HEK293 (cell line): ENCODE results near the gene MRPL36.

ENCODE experiments used
- EGR2 ChIP-seq: fragments of 450-650 bp; formaldehyde crosslinking; IDR thresholded peaks from 2 replicates; pipeline ENCODE4 v1.5.1; 2016; ENCODE audit warnings: low read depth, missing biosample characterization, missing genetic modification characterization
- GFI1B ChIP-seq: fragments of 450-650 bp; formaldehyde crosslinking; IDR thresholded peaks from 2 replicates; pipeline ENCODE4 v1.5.1; 2016; ENCODE audit warnings: missing biosample characterization, missing genetic modification characterization
- HOXA7 ChIP-seq: sonication (generic); formaldehyde crosslinking; IDR thresholded peaks from 2 replicates; pipeline ENCODE4 v1.8.1; 2022; ENCODE audit warnings: missing genetic modification reagents, borderline replicate concordance
- KLF7 ChIP-seq: fragments of 450-650 bp; formaldehyde crosslinking; IDR thresholded peaks from 2 replicates; pipeline ENCODE4 v1.5.1; 2016; ENCODE audit warnings: missing biosample characterization, missing genetic modification characterization, borderline replicate concordance
- MYNN ChIP-seq: fragments of 450-650 bp; formaldehyde crosslinking; IDR thresholded peaks from 2 replicates; pipeline ENCODE4 v1.5.1; 2016; ENCODE audit warnings: missing biosample characterization, missing genetic modification characterization, borderline replicate concordance
- REPIN1 ChIP-seq: fragments of 450-650 bp; formaldehyde crosslinking; IDR thresholded peaks from 2 replicates; pipeline ENCODE4 v1.5.1; 2017; ENCODE audit warnings: missing biosample characterization, missing genetic modification characterization, low read depth
- SALL2 ChIP-seq: fragments of 450-650 bp; formaldehyde crosslinking; IDR thresholded peaks from 2 replicates; pipeline ENCODE4 v1.5.0; 2017; ENCODE audit warnings: missing biosample characterization, mild to moderate bottlenecking, missing genetic modification characterization, borderline replicate concordance
- SETDB1 ChIP-seq: IDR thresholded peaks from one replicate; pipeline ENCODE4 v1.6.1; 2017; ENCODE audit warnings: mild to moderate bottlenecking, low read length, moderate library complexity, mixed read lengths; ENCODE audit not compliant: insufficient read length
- WT1 ChIP-seq: fragments of 450-650 bp; formaldehyde crosslinking; IDR thresholded peaks from 2 replicates; pipeline ENCODE4 v1.5.1; 2016; ENCODE audit warnings: missing biosample characterization, missing genetic modification characterization
- YY1 ChIP-seq: fragments of 450-650 bp; formaldehyde crosslinking; IDR thresholded peaks from 2 replicates; pipeline ENCODE4 v1.5.1; 2018; ENCODE audit warnings: missing biosample characterization, missing genetic modification characterization
- YY2 ChIP-seq: fragments of 450-650 bp; formaldehyde crosslinking; IDR thresholded peaks from 2 replicates; pipeline ENCODE4 v1.5.1; 2016; ENCODE audit warnings: missing biosample characterization, missing genetic modification characterization
- ZBTB20 ChIP-seq: fragments of 450-650 bp; formaldehyde crosslinking; IDR thresholded peaks from 2 replicates; pipeline ENCODE4 v1.5.1; 2016; ENCODE audit warnings: missing biosample characterization, missing genetic modification characterization
- ZBTB8A ChIP-seq: fragments of 450-650 bp; formaldehyde crosslinking; IDR thresholded peaks from 2 replicates; pipeline ENCODE4 v1.5.1; 2016; ENCODE audit warnings: missing biosample characterization, missing genetic modification characterization
- ZFHX2 ChIP-seq: fragments of 450-650 bp; formaldehyde crosslinking; conservative IDR thresholded peaks from 2 replicates; pipeline ENCODE4 v1.5.1; 2016; ENCODE audit warnings: missing biosample characterization, missing genetic modification characterization
- ZNF112 ChIP-seq: fragments of 450-650 bp; formaldehyde crosslinking; IDR thresholded peaks from 2 replicates; pipeline ENCODE4 v1.5.0; 2017; ENCODE audit warnings: missing biosample characterization, missing genetic modification characterization
- ZNF133 ChIP-seq: fragments of 450-650 bp; formaldehyde crosslinking; IDR thresholded peaks from 2 replicates; pipeline ENCODE4 v1.5.1; 2016; ENCODE audit warnings: missing biosample characterization, missing genetic modification characterization
- ZNF138 ChIP-seq: fragments of 450-650 bp; formaldehyde crosslinking; IDR thresholded peaks from 2 replicates; pipeline ENCODE4 v1.5.1; 2016; ENCODE audit warnings: missing biosample characterization, missing genetic modification characterization, borderline replicate concordance
- ZNF140 ChIP-seq: fragments of 450-650 bp; formaldehyde crosslinking; IDR thresholded peaks from 2 replicates; pipeline ENCODE4 v1.5.1; 2016; ENCODE audit warnings: missing biosample characterization, missing genetic modification characterization
- ZNF175 ChIP-seq: fragments of 450-650 bp; formaldehyde crosslinking; IDR thresholded peaks from 2 replicates; pipeline ENCODE4 v1.5.1; 2016; ENCODE audit warnings: missing biosample characterization, missing genetic modification characterization
- ZNF19 ChIP-seq: fragments of 450-650 bp; formaldehyde crosslinking; IDR thresholded peaks from 2 replicates; pipeline ENCODE4; 2016; ENCODE audit warnings: missing biosample characterization, missing genetic modification characterization, low read depth
- ZNF202 ChIP-seq: fragments of 450-650 bp; formaldehyde crosslinking; IDR thresholded peaks from 2 replicates; pipeline ENCODE4 v1.5.1; 2016; ENCODE audit warnings: missing biosample characterization, missing genetic modification characterization, borderline replicate concordance
- ZNF211 ChIP-seq: fragments of 450-650 bp; formaldehyde crosslinking; IDR thresholded peaks from 2 replicates; pipeline ENCODE4 v1.5.1; 2016; ENCODE audit warnings: low read depth, missing biosample characterization, missing genetic modification characterization
- ZNF248 ChIP-seq: fragments of 450-650 bp; formaldehyde crosslinking; IDR thresholded peaks from 2 replicates; pipeline ENCODE4 v1.5.1; 2017; ENCODE audit warnings: missing biosample characterization, missing genetic modification characterization
- ZNF423 ChIP-seq: fragments of 450-650 bp; formaldehyde crosslinking; IDR thresholded peaks from 2 replicates; pipeline ENCODE4 v1.5.1; 2016; ENCODE audit warnings: missing biosample characterization, missing genetic modification characterization
- ZNF596 ChIP-seq: fragments of 450-650 bp; IDR thresholded peaks from 2 replicates; pipeline ENCODE4 v1.5.0; 2018; ENCODE audit warnings: missing biosample characterization, mild to moderate bottlenecking, missing genetic modification characterization, moderate library complexity
- ZNF600 ChIP-seq: fragments of 450-650 bp; formaldehyde crosslinking; IDR thresholded peaks from 2 replicates; pipeline ENCODE4 v1.5.1; 2016; ENCODE audit warnings: missing biosample characterization, missing genetic modification characterization
- ZNF610 ChIP-seq: fragments of 450-650 bp; formaldehyde crosslinking; IDR thresholded peaks from 2 replicates; pipeline ENCODE4 v1.5.1; 2016; ENCODE audit warnings: missing biosample characterization, missing genetic modification characterization, borderline replicate concordance
- ZNF621 ChIP-seq: fragments of 450-650 bp; formaldehyde crosslinking; IDR thresholded peaks from 2 replicates; pipeline ENCODE4 v1.5.1; 2017; ENCODE audit warnings: missing biosample characterization, missing genetic modification characterization
- ZNF626 ChIP-seq: fragments of 450-650 bp; sonication (Bioruptor Pico); formaldehyde crosslinking; IDR thresholded peaks from 2 replicates; pipeline ENCODE4 v1.5.1; 2018; ENCODE audit warnings: missing biosample characterization, missing genetic modification characterization, inconsistent platforms
- ZNF658 ChIP-seq: fragments of 450-650 bp; formaldehyde crosslinking; IDR thresholded peaks from 2 replicates; pipeline ENCODE4; 2016; ENCODE audit warnings: missing biosample characterization, missing genetic modification characterization
- ZNF677 ChIP-seq: fragments of 450-650 bp; IDR thresholded peaks from 2 replicates; pipeline ENCODE4 v1.5.0; 2018; ENCODE audit warnings: missing biosample characterization, mild to moderate bottlenecking, missing genetic modification characterization, moderate library complexity
- ZNF785 ChIP-seq: fragments of 450-650 bp; formaldehyde crosslinking; IDR thresholded peaks from 2 replicates; pipeline ENCODE4 v1.5.1; 2016; ENCODE audit warnings: missing biosample characterization, missing genetic modification characterization
- ZNF843 ChIP-seq: fragments of 450-650 bp; formaldehyde crosslinking; IDR thresholded peaks from 2 replicates; pipeline ENCODE4 v1.5.1; 2016; ENCODE audit warnings: missing biosample characterization, missing genetic modification characterization
- TF ChIP-seq, protein P1 (sequence below): fragments of 450-650 bp; formaldehyde crosslinking; optimal IDR thresholded peaks from 2 replicates; pipeline ENCODE3; 2016; ENCODE audit warnings: missing biosample characterization, mild to moderate bottlenecking, missing genetic modification characterization
- TF ChIP-seq, protein P2 (sequence below): fragments of 450-650 bp; IDR thresholded peaks from 2 replicates; pipeline ENCODE4 v1.5.1; 2018; ENCODE audit warnings: missing biosample characterization, mild to moderate bottlenecking, missing genetic modification characterization
- TF ChIP-seq, protein P3 (sequence below): fragments of 450-650 bp; formaldehyde crosslinking; IDR thresholded peaks from 2 replicates; pipeline ENCODE4 v1.5.1; 2016; ENCODE audit warnings: missing biosample characterization, missing genetic modification characterization

The MRPL36 gene

DNA sequence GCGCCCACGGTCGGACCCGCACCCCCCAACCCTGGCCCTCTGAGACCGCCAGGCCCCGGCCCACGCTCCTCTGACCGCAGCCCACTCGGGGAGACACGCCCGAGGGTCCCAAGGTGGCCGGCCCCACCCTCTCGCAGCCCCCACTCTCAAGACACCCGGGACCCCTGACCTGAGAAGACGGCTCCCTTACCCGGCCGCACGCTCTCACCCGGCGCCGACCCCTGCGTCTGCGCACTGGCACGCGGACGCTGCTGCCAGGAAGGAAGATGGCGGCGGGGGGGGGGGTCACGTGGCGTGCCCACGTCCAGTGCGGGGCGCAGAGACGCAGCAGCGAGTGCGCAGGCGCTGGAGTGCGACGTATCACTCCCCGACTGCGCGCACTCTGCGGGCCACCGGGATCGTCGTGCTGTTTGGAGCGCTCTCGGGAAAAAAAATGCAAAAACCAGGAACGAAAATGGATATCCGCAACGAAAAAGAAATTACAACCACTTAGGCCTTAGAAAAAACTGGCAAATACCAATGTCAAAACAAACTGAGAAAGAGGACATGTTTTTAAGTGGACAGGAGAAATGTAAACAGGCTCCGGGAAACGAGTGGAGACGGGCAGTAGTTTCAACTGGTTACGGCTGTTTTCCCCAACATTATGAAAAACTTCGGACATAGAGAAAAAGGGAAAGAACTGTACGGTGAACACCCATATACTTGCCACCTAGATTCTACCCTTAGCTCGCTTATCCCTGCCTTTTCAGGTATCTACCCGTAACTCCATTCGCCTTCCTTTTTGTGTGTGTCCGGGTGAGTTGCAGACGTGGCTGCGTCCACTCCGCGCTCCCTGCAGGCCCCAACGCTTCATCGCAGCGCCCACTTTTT is at the start of gene MRPL36 (continued):
- TF ChIP-seq, protein P1, sequence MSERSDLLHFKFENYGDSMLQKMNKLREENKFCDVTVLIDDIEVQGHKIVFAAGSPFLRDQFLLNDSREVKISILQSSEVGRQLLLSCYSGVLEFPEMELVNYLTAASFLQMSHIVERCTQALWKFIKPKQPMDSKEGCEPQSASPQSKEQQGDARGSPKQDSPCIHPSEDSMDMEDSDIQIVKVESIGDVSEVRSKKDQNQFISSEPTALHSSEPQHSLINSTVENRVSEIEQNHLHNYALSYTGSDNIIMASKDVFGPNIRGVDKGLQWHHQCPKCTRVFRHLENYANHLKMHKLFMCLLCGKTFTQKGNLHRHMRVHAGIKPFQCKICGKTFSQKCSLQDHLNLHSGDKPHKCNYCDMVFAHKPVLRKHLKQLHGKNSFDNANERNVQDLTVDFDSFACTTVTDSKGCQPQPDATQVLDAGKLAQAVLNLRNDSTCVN (tag by site-specific recombination): peak; percentile 93
- peak; percentile 80; the same call in 1 of the 2 replicates for TF ChIP-seq ZNF600
- TF ChIP-seq ZNF133 (tag by site-specific recombination): no peak
- TF ChIP-seq WT1 (tag by site-specific recombination): no peak
- TF ChIP-seq SETDB1: no peak
- no peak for TF ChIP-seq ZNF202
- TF ChIP-seq ZNF423 (tag by site-specific recombination): no peak
- no peak for TF ChIP-seq ZNF596
- TF ChIP-seq, protein P2, sequence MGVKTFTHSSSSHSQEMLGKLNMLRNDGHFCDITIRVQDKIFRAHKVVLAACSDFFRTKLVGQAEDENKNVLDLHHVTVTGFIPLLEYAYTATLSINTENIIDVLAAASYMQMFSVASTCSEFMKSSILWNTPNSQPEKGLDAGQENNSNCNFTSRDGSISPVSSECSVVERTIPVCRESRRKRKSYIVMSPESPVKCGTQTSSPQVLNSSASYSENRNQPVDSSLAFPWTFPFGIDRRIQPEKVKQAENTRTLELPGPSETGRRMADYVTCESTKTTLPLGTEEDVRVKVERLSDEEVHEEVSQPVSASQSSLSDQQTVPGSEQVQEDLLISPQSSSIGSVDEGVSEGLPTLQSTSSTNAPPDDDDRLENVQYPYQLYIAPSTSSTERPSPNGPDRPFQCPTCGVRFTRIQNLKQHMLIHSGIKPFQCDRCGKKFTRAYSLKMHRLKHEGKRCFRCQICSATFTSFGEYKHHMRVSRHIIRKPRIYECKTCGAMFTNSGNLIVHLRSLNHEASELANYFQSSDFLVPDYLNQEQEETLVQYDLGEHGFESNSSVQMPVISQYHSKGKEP (tag by site-specific recombination): 0 out of 2 replicates have a peak, but pooled peaks have one; percentile 14
- no peak for TF ChIP-seq ZNF677 (tag by site-specific recombination)
- TF ChIP-seq HOXA7 (CRISPR knock-in tag): no peak
- peak; percentile 71 for TF ChIP-seq ZFHX2 (tag by site-specific recombination)
- no peak for TF ChIP-seq ZNF140 (tag by site-specific recombination)
- no peak for TF ChIP-seq ZNF621 (tag by site-specific recombination)
- TF ChIP-seq, protein P3, sequence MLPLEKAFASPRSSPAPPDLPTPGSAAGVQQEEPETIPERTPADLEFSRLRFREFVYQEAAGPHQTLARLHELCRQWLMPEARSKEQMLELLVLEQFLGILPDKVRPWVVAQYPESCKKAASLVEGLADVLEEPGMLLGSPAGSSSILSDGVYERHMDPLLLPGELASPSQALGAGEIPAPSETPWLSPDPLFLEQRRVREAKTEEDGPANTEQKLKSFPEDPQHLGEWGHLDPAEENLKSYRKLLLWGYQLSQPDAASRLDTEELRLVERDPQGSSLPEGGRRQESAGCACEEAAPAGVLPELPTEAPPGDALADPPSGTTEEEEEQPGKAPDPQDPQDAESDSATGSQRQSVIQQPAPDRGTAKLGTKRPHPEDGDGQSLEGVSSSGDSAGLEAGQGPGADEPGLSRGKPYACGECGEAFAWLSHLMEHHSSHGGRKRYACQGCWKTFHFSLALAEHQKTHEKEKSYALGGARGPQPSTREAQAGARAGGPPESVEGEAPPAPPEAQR: no peak
- peak; percentile 64 for TF ChIP-seq ZBTB20 (tag by site-specific recombination)
- TF ChIP-seq EGR2: peak; percentile 80
- TF ChIP-seq ZNF211: no peak
- no peak for TF ChIP-seq ZNF175 (tag by site-specific recombination)
- TF ChIP-seq ZNF138: no peak
- TF ChIP-seq GFI1B (tag by site-specific recombination): no peak
- TF ChIP-seq ZBTB8A: peak; percentile 24; the same call in 1 of the 2 replicates
- TF ChIP-seq YY1 (tag by site-specific recombination): peak; percentile 93
- TF ChIP-seq ZNF658: no peak
- TF ChIP-seq ZNF19: no peak
- TF ChIP-seq YY2 (tag by site-specific recombination): peak; percentile 74
- no peak for TF ChIP-seq ZNF112 (tag by site-specific recombination)
- TF ChIP-seq ZNF785 (tag by site-specific recombination): no peak
- no peak; the same call in 1 of the 2 replicates for TF ChIP-seq KLF7 (tag by site-specific recombination)
- TF ChIP-seq ZNF626 (tag by site-specific recombination): no peak
- 0 out of 2 replicates have a peak, but pooled peaks have one; percentile 37 for TF ChIP-seq ZNF610 (tag by site-specific recombination)
- peak; percentile 44; the same call in 1 of the 2 replicates for TF ChIP-seq REPIN1 (tag by site-specific recombination)
- TF ChIP-seq MYNN (tag by site-specific recombination): no peak
- TF ChIP-seq ZNF248: no peak
- TF ChIP-seq SALL2 (tag by site-specific recombination): no peak
- no peak; the same call in none of the 2 replicates for TF ChIP-seq ZNF843
